Epithelial cell of proximal tubule (primary cell): ENCODE measurements around the gene TMEM150A. TPM values are rescaled to one million over a fixed set of nuclear protein-coding genes. Genes with fewer than 3 reads are reported as not detected.

Source experiments
- DNase-seq: peaks from one replicate; pipeline ENCODE4 v3.0.0-alpha.2; 2011; ENCODE audit warnings: low read depth
- H3K4me3 ChIP-seq: 2 replicates; pipeline ENCODE4 v1.5.1; 2011; ENCODE audit warnings: low read depth, mild to moderate bottlenecking, low read length
- CTCF ChIP-seq: conservative IDR thresholded peaks from 2 replicates; pipeline ENCODE4 v1.5.1; 2012; ENCODE audit warnings: low read depth, mild to moderate bottlenecking, low read length
- total RNA-seq: library from RNA; depleted of rRNA; stranded (reverse); fragments of >200 nt; gene quantifications from 2 replicates; pipeline ENCODE4 v1.2.3, GENCODE V29; 2015

The TMEM150A gene
- total RNA-seq, 1 donor from 2014 or later: 7.4 TPM

GRCh38 chr2:85598594-85599340, 3.7 kb downstream of the TMEM150A start:
- no peak for DNase-seq
- H3K4me3 ChIP-seq: no peak overlapping the region
- TF ChIP-seq CTCF: no peak

- no peak overlapping the region for H3K4me3 ChIP-seq
- no peak for DNase-seq
- no peak for TF ChIP-seq CTCF
Observed at GRCh38 chr2:85597241-85597640, 5.3 kb downstream of the TMEM150A start.

- H3K4me3 ChIP-seq: peak overlapping the region; percentile 81
- no peak for TF ChIP-seq CTCF
- DNase-seq: no peak
Observed at GRCh38 chr2:85596486-85597143, 5.9 kb downstream of the TMEM150A start.

GRCh38 chr2:85596026-85596333, 6.5 kb downstream of the TMEM150A start:
- H3K4me3 ChIP-seq: peak overlapping the region; percentile 81
- TF ChIP-seq CTCF: no peak
- no peak for DNase-seq

- DNase-seq: peak; percentile 96
- no peak for TF ChIP-seq CTCF
- H3K4me3 ChIP-seq: peak within 1 kb of the TSS; percentile 81
Observed at GRCh38 chr2:85595301-85596025, 7.0 kb downstream of the TMEM150A start, which contains the start of gene RNF181. Gene RNF181, plus strand, starts transcription at chr2:85595745. Its CDS starts 19 bp downstream, at chr2:85595764.

- H3K4me3 ChIP-seq: peak overlapping the region; percentile 81
- TF ChIP-seq CTCF: no peak
- no peak for DNase-seq
Observed at GRCh38 chr2:85594715-85595300, 7.7 kb downstream of the TMEM150A start.
